ENCODE measurements around the gene SEMA6C.

Gene SEMA6C

DNA sequence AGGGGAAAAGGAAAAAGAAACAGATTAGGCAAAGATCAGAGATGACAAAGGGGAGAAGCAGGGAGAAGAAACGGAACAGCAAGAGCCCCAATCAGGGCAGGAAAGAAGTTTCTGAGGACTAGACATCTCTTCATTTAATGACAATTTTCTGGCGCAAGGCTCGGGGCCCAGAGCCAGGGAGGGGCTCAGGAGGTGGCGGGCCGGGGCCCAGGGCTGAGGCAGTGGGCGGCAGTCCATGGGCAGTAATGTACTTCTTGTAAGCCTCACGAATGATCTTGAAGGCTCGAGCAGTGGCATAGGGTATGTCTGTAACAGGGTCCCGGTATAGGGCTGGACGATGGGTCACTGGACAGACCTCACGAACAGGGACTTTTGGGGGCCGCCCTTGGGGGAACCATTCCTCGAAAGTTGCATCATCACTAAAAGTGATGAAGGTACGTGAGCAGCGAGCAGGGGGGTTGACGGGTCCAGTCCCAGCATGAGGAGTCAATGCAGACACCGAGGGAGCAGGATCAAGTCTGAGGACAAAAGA lies 30.1 kb upstream of the SEMA6C start:
- Histone ChIP-seq H3K4me3 (ENCODE audit: low read length) (no peak overlapping the region), H3K4me1 (ENCODE audit: control insufficient read depth, insufficient read depth, low read length) (no peaks in the 10 kb centered on the region; the same call in 1 of the 2 replicates), H3K9me3 (ENCODE audit: control insufficient read depth, insufficient read depth, low read length) (no peaks in the 10 kb centered on the region), H3K27me3 (ENCODE audit: control insufficient read depth, insufficient read depth, low read length) (no peaks in the 10 kb centered on the region), H3K27ac (ENCODE audit: low read length) (no peak overlapping the region), H3K36me3 (ENCODE audit: control insufficient read depth, insufficient read depth, low read length) (peaks cover 20% of the 10 kb centered on the region; the same call in 1 of the 2 replicates)
- DNase-seq (ENCODE audit: low read depth, low spot score) = no peak
- WGBS (ENCODE audit: insufficient coverage, insufficient read length) = no CpG with 5 or more reads among the region's 17 CpGs

- H3K27ac ChIP-seq (ENCODE audit: low read length) = no peak within 1 kb of the TSS
- WGBS (ENCODE audit: insufficient coverage, insufficient read length) = no CpG with 5 or more reads among the region's 4 CpGs
- H3K4me1 ChIP-seq (ENCODE audit: control insufficient read depth, insufficient read depth, low read length) = no peaks in the 10 kb centered on the region; the same call in 1 of the 2 replicates
- no peak for DNase-seq (ENCODE audit: low read depth, low spot score)
- no peaks in the 10 kb centered on the region for H3K9me3 ChIP-seq (ENCODE audit: control insufficient read depth, insufficient read depth, low read length)
- H3K4me3 ChIP-seq (ENCODE audit: low read length) = no peak within 1 kb of the TSS
- no peaks in the 10 kb centered on the region for H3K27me3 ChIP-seq (ENCODE audit: control insufficient read depth, insufficient read depth, low read length)
- peaks cover 17% of the 10 kb centered on the region; the same call in 1 of the 2 replicates for H3K36me3 ChIP-seq (ENCODE audit: control insufficient read depth, insufficient read depth, low read length)
Measured at GRCh38 chr1:151175863-151176262, 29.4 kb upstream of the SEMA6C start, which contains the start of gene TMOD4. Gene TMOD4 (minus strand): TSS chr1:151175981. CDS start chr1:151174875, 1,106 bp downstream.

- H3K27me3 ChIP-seq (ENCODE audit: control insufficient read depth, insufficient read depth, low read length) = no peaks in the 10 kb centered on the region
- no peaks in the 10 kb centered on the region for H3K9me3 ChIP-seq (ENCODE audit: control insufficient read depth, insufficient read depth, low read length)
- no peak overlapping the region for H3K4me3 ChIP-seq (ENCODE audit: low read length)
- no CpG with 5 or more reads among the region's 6 CpGs for WGBS (ENCODE audit: insufficient coverage, insufficient read length)
- H3K36me3 ChIP-seq (ENCODE audit: control insufficient read depth, insufficient read depth, low read length) = peaks cover 10% of the 10 kb centered on the region; the same call in 1 of the 2 replicates
- no peak overlapping the region for H3K27ac ChIP-seq (ENCODE audit: low read length)
- no peak for DNase-seq (ENCODE audit: low read depth, low spot score)
- no peaks in the 10 kb centered on the region for H3K4me1 ChIP-seq (ENCODE audit: control insufficient read depth, insufficient read depth, low read length)
Measured at GRCh38 chr1:151175041-151175741, 28.8 kb upstream of the SEMA6C start.

DNA sequence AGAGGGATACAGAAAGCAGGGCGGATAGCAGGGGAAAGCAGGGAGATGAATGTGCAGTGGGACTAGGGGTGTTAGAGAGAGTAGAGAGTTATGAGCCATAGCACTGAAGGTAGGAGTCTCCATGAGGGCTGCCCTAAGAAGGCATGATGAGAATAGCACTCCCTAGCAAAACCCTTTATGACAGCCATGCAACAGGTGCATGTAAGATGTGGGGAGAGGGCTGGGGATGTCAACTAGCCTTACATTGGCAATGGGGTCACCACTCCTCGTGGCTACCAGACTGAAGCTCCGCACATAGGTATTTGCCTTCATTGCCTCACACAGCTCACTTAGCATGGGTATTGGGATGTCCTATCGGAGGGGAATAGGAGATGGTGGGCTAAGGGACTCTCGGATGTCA lies 24.8 kb upstream of the SEMA6C start:
- DNase-seq (ENCODE audit: low read depth, low spot score) = no peak
- Histone ChIP-seq H3K27me3 (ENCODE audit: control insufficient read depth, insufficient read depth, low read length) (no peaks in the 10 kb centered on the region), H3K4me3 (ENCODE audit: low read length) (no peak overlapping the region), H3K27ac (ENCODE audit: low read length) (no peak overlapping the region), H3K4me1 (ENCODE audit: control insufficient read depth, insufficient read depth, low read length) (no peaks in the 10 kb centered on the region), H3K36me3 (ENCODE audit: control insufficient read depth, insufficient read depth, low read length) (0 out of 2 replicates have a peak, but pooled peaks cover 2% of the 10 kb centered on the region), H3K9me3 (ENCODE audit: control insufficient read depth, insufficient read depth, low read length) (no peaks in the 10 kb centered on the region)
- no CpG with 5 or more reads among the region's 5 CpGs for WGBS (ENCODE audit: insufficient coverage, insufficient read length)

DNA sequence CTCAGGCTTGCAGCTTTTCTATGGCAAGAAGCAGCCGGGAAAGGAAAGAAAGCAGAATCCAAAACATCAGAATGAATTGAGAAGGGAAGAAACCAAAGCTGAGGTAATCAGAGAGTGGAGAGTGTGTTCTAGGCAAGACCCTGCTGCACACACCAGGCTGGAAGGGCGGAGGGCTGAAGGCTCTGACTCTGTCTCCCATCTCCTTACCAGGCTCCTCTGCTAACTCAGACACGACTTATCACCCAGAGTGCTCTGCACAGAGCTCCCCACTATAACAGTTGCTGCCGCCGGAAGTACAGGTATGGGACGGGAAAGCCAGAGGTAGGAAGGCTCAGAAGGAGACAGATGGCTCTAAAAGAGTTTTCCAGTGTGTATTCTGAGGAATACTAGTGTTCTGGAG lies 20.7 kb upstream of the SEMA6C start:
- Histone ChIP-seq H3K4me3 (ENCODE audit: low read length) (no peak overlapping the region; the same call in 1 of the 2 replicates), H3K36me3 (ENCODE audit: control insufficient read depth, insufficient read depth, low read length) (no peaks in the 10 kb centered on the region), H3K4me1 (ENCODE audit: control insufficient read depth, insufficient read depth, low read length) (no peaks in the 10 kb centered on the region), H3K27ac (ENCODE audit: low read length) (no peak overlapping the region), H3K27me3 (ENCODE audit: control insufficient read depth, insufficient read depth, low read length) (no peaks in the 10 kb centered on the region), H3K9me3 (ENCODE audit: control insufficient read depth, insufficient read depth, low read length) (no peaks in the 10 kb centered on the region)
- WGBS (ENCODE audit: insufficient coverage, insufficient read length) = no CpG with 5 or more reads among the region's 6 CpGs
- no peak for DNase-seq (ENCODE audit: low read depth, low spot score)

- DNase-seq (ENCODE audit: low read depth, low spot score) = no peak
- Histone ChIP-seq H3K27me3 (ENCODE audit: control insufficient read depth, insufficient read depth, low read length) (no peaks in the 10 kb centered on the region), H3K36me3 (ENCODE audit: control insufficient read depth, insufficient read depth, low read length) (no peaks in the 10 kb centered on the region), H3K27ac (ENCODE audit: low read length) (no peak overlapping the region), H3K9me3 (ENCODE audit: control insufficient read depth, insufficient read depth, low read length) (no peaks in the 10 kb centered on the region), H3K4me1 (ENCODE audit: control insufficient read depth, insufficient read depth, low read length) (no peaks in the 10 kb centered on the region), H3K4me3 (ENCODE audit: low read length) (peak overlapping the region; percentile 72; the same call in 1 of the 2 replicates)
- no CpG with 5 or more reads among the region's 15 CpGs for WGBS (ENCODE audit: insufficient coverage, insufficient read length)
Measured at GRCh38 chr1:151166505-151166956, 20.1 kb upstream of the SEMA6C start.

GRCh38 chr1:151165738-151166504 lies 19.5 kb upstream of the SEMA6C start, which contains the start of the genes LYSMD1 and SCNM1:
Gene LYSMD1 (minus strand): TSS chr1:151165902. CDS start chr1:151165258, 644 bp downstream.
Gene SCNM1 (plus strand): TSS chr1:151166144. CDS start chr1:151166153, 9 bp downstream.
- no peaks in the 10 kb centered on the region for H3K36me3 ChIP-seq (ENCODE audit: control insufficient read depth, insufficient read depth, low read length)
- no peaks in the 10 kb centered on the region for H3K9me3 ChIP-seq (ENCODE audit: control insufficient read depth, insufficient read depth, low read length)
- H3K27me3 ChIP-seq (ENCODE audit: control insufficient read depth, insufficient read depth, low read length) = no peaks in the 10 kb centered on the region
- peak; percentile 96 for DNase-seq (ENCODE audit: low read depth, low spot score)
- no peaks in the 10 kb centered on the region for H3K4me1 ChIP-seq (ENCODE audit: control insufficient read depth, insufficient read depth, low read length)
- peak within 1 kb of the TSS; percentile 72 for H3K4me3 ChIP-seq (ENCODE audit: low read length)
- no peak within 1 kb of the TSS for H3K27ac ChIP-seq (ENCODE audit: low read length)
- WGBS (ENCODE audit: insufficient coverage, insufficient read length) = no CpG with 5 or more reads among the region's 38 CpGs

DNA sequence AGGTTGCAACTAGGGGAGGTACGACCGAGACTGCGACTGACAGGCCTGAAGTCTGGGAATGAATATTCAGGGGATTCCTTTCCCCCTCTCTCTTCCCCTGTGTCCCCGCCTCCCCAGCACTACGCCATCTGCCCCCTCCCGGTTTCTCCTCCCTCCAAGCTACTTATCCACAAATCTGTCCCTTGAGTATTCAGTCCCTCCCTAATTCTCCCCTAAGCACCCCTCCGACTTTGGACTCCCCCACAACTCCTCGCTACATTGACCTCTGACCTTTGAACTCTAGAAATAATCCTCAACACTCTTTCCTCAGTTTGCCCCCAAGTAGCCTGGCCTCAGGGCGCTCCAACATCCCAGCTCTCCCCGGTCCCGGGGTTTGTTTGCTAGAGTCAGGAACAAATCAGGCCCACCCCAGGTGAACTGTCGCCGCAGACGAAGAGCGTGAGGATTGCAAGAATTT lies 18.9 kb upstream of the SEMA6C start:
- no peak for DNase-seq (ENCODE audit: low read depth, low spot score)
- no CpG with 5 or more reads among the region's 15 CpGs for WGBS (ENCODE audit: insufficient coverage, insufficient read length)

DNA sequence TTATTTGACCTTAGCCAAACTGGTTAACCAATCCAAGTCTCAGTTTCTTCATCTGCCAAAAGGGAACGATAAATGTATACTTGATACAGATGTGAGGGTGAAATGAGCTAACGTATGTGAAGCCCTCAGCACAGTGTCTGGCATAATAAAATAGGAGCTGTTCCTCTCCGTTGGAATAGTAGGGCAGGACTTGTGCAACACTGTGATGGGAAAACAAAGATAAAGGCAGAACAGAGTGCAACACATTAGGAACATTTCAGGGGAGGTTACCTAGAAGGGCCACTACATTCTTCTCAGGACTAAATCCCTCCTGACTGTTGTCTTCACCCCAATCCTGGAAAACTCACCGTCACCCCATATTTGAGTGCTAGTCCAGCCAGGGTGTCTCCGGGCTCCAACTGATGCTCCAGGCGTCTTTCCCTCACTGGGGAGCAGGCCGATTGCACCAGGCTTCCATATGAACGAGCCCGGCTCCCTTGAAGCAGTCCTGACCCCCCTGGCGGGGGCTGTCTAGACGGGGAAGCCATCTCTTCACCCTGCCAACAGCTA lies 18.4 kb upstream of the SEMA6C start:
- no peaks in the 10 kb centered on the region; the same call in 1 of the 2 replicates for H3K36me3 ChIP-seq (ENCODE audit: control insufficient read depth, insufficient read depth, low read length)
- DNase-seq (ENCODE audit: low read depth, low spot score) = no peak
- H3K27ac ChIP-seq (ENCODE audit: low read length) = no peak overlapping the region

More for the DNA sequence above, 18.9 kb upstream of the SEMA6C start:
- Histone ChIP-seq H3K27ac (ENCODE audit: low read length) (no peak overlapping the region), H3K4me3 (ENCODE audit: low read length) (peak overlapping the region; percentile 45; the same call in 1 of the 2 replicates), H3K4me1 (ENCODE audit: control insufficient read depth, insufficient read depth, low read length) (no peaks in the 10 kb centered on the region), H3K9me3 (ENCODE audit: control insufficient read depth, insufficient read depth, low read length) (no peaks in the 10 kb centered on the region), H3K27me3 (ENCODE audit: control insufficient read depth, insufficient read depth, low read length) (no peaks in the 10 kb centered on the region), H3K36me3 (ENCODE audit: control insufficient read depth, insufficient read depth, low read length) (no peaks in the 10 kb centered on the region; the same call in 1 of the 2 replicates)

GRCh38 chr1:151159373-151159772 lies 12.9 kb upstream of the SEMA6C start:
- Histone ChIP-seq H3K4me3 (ENCODE audit: low read length) (no peak overlapping the region), H3K9me3 (ENCODE audit: control insufficient read depth, insufficient read depth, low read length) (no peaks in the 10 kb centered on the region), H3K4me1 (ENCODE audit: control insufficient read depth, insufficient read depth, low read length) (no peaks in the 10 kb centered on the region), H3K36me3 (ENCODE audit: control insufficient read depth, insufficient read depth, low read length) (peaks cover 4% of the 10 kb centered on the region; the same call in 1 of the 2 replicates), H3K27ac (ENCODE audit: low read length) (no peak overlapping the region), H3K27me3 (ENCODE audit: control insufficient read depth, insufficient read depth, low read length) (no peaks in the 10 kb centered on the region)
- no peak for DNase-seq (ENCODE audit: low read depth, low spot score)

More for the DNA sequence above, 18.4 kb upstream of the SEMA6C start:
- H3K4me3 ChIP-seq (ENCODE audit: low read length) = peak overlapping the region; percentile 45; the same call in 1 of the 2 replicates
- no peaks in the 10 kb centered on the region for H3K4me1 ChIP-seq (ENCODE audit: control insufficient read depth, insufficient read depth, low read length)
- no peaks in the 10 kb centered on the region for H3K9me3 ChIP-seq (ENCODE audit: control insufficient read depth, insufficient read depth, low read length)
- no peaks in the 10 kb centered on the region for H3K27me3 ChIP-seq (ENCODE audit: control insufficient read depth, insufficient read depth, low read length)
- no CpG with 5 or more reads among the region's 11 CpGs for WGBS (ENCODE audit: insufficient coverage, insufficient read length)

Data from iPS DF 6.9 (cell line).